SK-N-MC (cell line): ENCODE results near the gene ATP10B.

Experiments used
- EZH2 ChIP-seq: fragments of 200-600 bp; sonication (generic); IDR thresholded peaks from one replicate; pipeline ENCODE4 v1.6.1; 2017; ENCODE audit warnings: antibody characterized with exemption
- POLR2AphosphoS5 ChIP-seq: IDR thresholded peaks from 2 replicates; pipeline ENCODE4 v1.6.1; 2012; ENCODE audit warnings: mild to moderate bottlenecking, low read depth, low read length, borderline replicate concordance

DNA sequence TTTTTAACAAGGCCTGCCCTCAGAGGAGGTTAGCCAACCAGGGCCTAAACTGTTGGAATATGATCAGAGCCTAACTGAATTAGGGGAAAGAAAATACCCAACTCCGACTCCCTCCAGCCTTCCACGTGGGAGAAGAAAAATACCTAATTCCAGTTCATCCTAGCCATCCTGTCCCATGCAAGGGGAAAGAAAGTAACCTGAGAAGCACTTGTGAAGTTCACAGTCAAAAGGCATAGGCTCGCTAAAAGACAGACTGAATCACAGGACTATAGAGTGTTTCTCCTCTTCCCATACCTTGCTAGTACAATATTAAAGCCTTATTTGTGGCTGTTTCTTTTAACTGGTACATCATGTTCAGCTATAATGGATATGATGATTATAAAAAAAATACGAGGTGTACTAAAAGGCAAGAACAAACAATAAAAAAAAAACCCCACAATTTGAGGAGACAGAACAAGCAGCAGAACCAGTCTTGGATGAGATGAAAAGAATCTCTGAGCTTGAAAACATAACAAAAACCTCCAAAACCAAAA, 18.0 kb upstream of the ATP10B start:
- TF ChIP-seq EZH2 (no peak), POLR2AphosphoS5 (no peak)
